Smooth muscle cell (in vitro differentiated cells): ENCODE measurements around the gene RFTN1. TPM values are rescaled to one million over a fixed set of nuclear protein-coding genes. Genes with fewer than 3 reads are reported as not detected.

Source experiments
- DNase-seq: peaks from one replicate; lab custom pipeline; 2025; ENCODE audit not compliant: unreplicated experiment; lab: John Stamatoyannopoulos, UW
- H2AFZ ChIP-seq: fragments of 200-600 bp; sonication (generic); 2 replicates; pipeline ENCODE4 v1.6.0; 2016; ENCODE audit warnings: antibody characterized with exemption, low read depth, mild to moderate bottlenecking
- H3F3A ChIP-seq: fragments of 200-600 bp; sonication (generic); 2 replicates; pipeline ENCODE4 v1.6.0; 2017; ENCODE audit warnings: antibody characterized with exemption, low read depth
- H3K27ac ChIP-seq: fragments of 200-600 bp; sonication (generic); 2 replicates; pipeline ENCODE4 v1.5.1; 2016; ENCODE audit warnings: low read depth, mild to moderate bottlenecking
- H3K27me3 ChIP-seq: fragments of 200-600 bp; sonication (generic); 2 replicates; pipeline ENCODE4 v1.6.1; 2016; ENCODE audit warnings: low read depth, mild to moderate bottlenecking
- H3K36me3 ChIP-seq: fragments of 200-600 bp; sonication (generic); 2 replicates; pipeline ENCODE4 v1.5.1; 2016; ENCODE audit warnings: low read depth
- H3K4me1 ChIP-seq: fragments of 200-600 bp; sonication (generic); 2 replicates; pipeline ENCODE4 v1.5.1; 2016; ENCODE audit warnings: low read depth
- H3K4me2 ChIP-seq: fragments of 200-600 bp; sonication (generic); 2 replicates; pipeline ENCODE4 v1.6.0; 2016; ENCODE audit warnings: mild to moderate bottlenecking
- H3K4me3 ChIP-seq: fragments of 200-600 bp; sonication (generic); 2 replicates; pipeline ENCODE4 v1.5.1; 2016; ENCODE audit warnings: mild to moderate bottlenecking
- H3K79me2 ChIP-seq: fragments of 200-600 bp; sonication (generic); 2 replicates; pipeline ENCODE4 v1.6.0; 2016; ENCODE audit warnings: low read depth, mild to moderate bottlenecking
- H3K9ac ChIP-seq: fragments of 200-600 bp; sonication (generic); 2 replicates; pipeline ENCODE4 v1.6.0; 2016; ENCODE audit warnings: low read depth
- H3K9me3 ChIP-seq: fragments of 200-600 bp; sonication (generic); replicated peaks from 2 replicates; pipeline ENCODE4 v1.5.1; 2016; ENCODE audit warnings: low read depth
- H4K20me1 ChIP-seq: fragments of 200-600 bp; sonication (generic); 2 replicates; pipeline ENCODE4 v1.6.0; 2016; ENCODE audit warnings: low read depth
- CTCF ChIP-seq: fragments of 200-600 bp; sonication (generic); IDR thresholded peaks from 2 replicates; pipeline ENCODE4 v1.5.1; 2017; ENCODE audit warnings: borderline replicate concordance, mild to moderate bottlenecking, antibody characterized with exemption; ENCODE audit not compliant: insufficient read depth, poor library complexity, severe bottlenecking
- WGBS: methylation state at CpG from one replicate; pipeline ENCODE4 v1.1.7; 2016; ENCODE audit warnings: low lambda C conversion rate; 5-methylcytosine and 5-hydroxymethylcytosine counted together
- polyA plus RNA-seq: library from polyadenylated mRNA; unstranded; fragments of >200 nt; fragmentation: Nextera tagmentation; extraction: Ambion mirVana; gene quantifications from 2 replicates; pipeline ENCODE4 v1.2.1, GENCODE V29; 2016
- total RNA-seq: library from RNA; depleted of rRNA; stranded (reverse); fragments of >200 nt; gene quantifications from 2 replicates; pipeline ENCODE4 v1.2.3, GENCODE V29; 2014

RFTN1 gene
- total and polyA plus RNA-seq, 2 experiments from 2014 or later: 21.7 to 35.6 TPM

DNA sequence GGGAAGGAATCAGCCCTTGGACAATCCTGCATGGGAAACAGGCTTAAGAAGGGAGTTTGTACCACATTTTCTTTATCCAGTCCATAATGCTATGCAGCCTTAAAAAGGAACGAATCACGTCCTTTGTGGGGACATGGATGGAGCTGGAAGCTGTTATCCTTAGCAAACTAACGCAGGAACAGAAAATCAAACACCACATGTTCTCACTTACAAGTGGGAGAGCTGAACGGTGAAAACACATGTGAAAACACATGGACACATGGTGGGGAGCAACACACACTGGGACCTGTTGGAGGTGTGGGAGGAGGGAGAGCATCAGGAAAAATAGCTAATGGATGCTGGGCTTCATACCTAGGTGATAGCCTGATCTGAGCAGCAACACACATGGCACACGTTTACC, 178.2 kb downstream of the RFTN1 start:
- Histone ChIP-seq H3K79me2 (no peaks in the 10 kb centered on the region), H3K27me3 (no peaks in the 10 kb centered on the region), H3K4me1 (peaks cover 7% of the 10 kb centered on the region), H3K36me3 (peaks cover 22% of the 10 kb centered on the region), H3K4me3 (no peak overlapping the region), H3F3A (no peaks in the 10 kb centered on the region), H3K9ac (no peak overlapping the region), H3K27ac (no peak overlapping the region), H4K20me1 (peaks cover 15% of the 10 kb centered on the region), H3K4me2 (no peak overlapping the region), H2AFZ (no peak overlapping the region), H3K9me3 (no peaks in the 10 kb centered on the region)
- DNase-seq: no peak
- no peak for TF ChIP-seq CTCF
- WGBS: 96% methylated on average over 5 of the region's 5 CpGs

GRCh38 chr3:16334909-16335308, 178.6 kb downstream of the RFTN1 start:
- no peak overlapping the region for H3K27ac ChIP-seq
- no peak overlapping the region for H3K9ac ChIP-seq

GRCh38 chr3:16332904-16333426, 180.5 kb downstream of the RFTN1 start:
- Histone ChIP-seq H3K36me3 (peaks cover 22% of the 10 kb centered on the region), H3K79me2 (no peaks in the 10 kb centered on the region), H2AFZ (no peak overlapping the region), H3K27ac (no peak overlapping the region), H3K4me2 (no peak overlapping the region), H3K4me1 (peaks cover 12% of the 10 kb centered on the region), H3K4me3 (no peak overlapping the region), H3K9me3 (no peaks in the 10 kb centered on the region), H3K9ac (no peak overlapping the region), H3F3A (no peaks in the 10 kb centered on the region), H3K27me3 (no peaks in the 10 kb centered on the region), H4K20me1 (peaks cover under 1% of the 10 kb centered on the region)
- no peak for TF ChIP-seq CTCF
- WGBS: 87% methylated on average over 1 of the region's 1 CpG
- no peak for DNase-seq

More at GRCh38 chr3:16334909-16335308, 178.6 kb downstream of the RFTN1 start:
- WGBS: 55% methylated on average over 4 of the region's 4 CpGs
- H3K27me3 ChIP-seq: no peaks in the 10 kb centered on the region
- H4K20me1 ChIP-seq: peaks cover 15% of the 10 kb centered on the region
- no peak for TF ChIP-seq CTCF
- no peaks in the 10 kb centered on the region for H3F3A ChIP-seq
- no peak overlapping the region for H3K4me3 ChIP-seq
- H3K4me2 ChIP-seq: no peak overlapping the region
- H3K4me1 ChIP-seq: peaks cover 12% of the 10 kb centered on the region
- no peaks in the 10 kb centered on the region for H3K79me2 ChIP-seq
- peaks cover 22% of the 10 kb centered on the region for H3K36me3 ChIP-seq
- no peak overlapping the region for H2AFZ ChIP-seq
- DNase-seq: no peak
- H3K9me3 ChIP-seq: no peaks in the 10 kb centered on the region

DNA sequence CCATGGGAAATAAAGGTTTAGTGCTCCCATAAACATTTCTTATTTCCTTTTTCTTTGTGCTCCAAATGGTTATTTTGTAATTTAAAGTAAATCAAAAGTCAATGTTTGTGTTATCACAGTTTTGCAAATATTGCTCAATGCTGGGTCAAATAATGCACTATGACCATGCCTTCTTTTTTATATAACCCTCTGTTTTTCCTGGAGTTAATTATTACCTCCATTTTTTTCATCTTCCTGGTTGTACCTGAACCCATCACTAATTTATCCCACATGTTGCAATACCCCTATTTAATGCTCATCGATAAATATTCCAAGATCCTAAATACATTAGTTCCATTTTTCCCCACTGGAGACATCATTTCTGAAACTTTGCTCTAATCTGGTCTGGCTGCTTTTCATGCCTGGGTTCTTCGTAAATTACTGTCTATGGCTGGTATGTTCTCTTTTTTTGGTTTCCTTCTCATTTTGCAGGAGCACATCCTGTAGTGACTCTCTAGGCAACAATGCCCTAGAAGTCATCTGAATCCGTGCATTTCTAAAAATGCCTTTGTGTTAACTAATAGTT, 182.1 kb downstream of the RFTN1 start:
- no peak for TF ChIP-seq CTCF
- H4K20me1 ChIP-seq: no peaks in the 10 kb centered on the region
- H3K27me3 ChIP-seq: no peaks in the 10 kb centered on the region
- H3K4me3 ChIP-seq: no peak overlapping the region
- H3K9me3 ChIP-seq: no peaks in the 10 kb centered on the region
- peaks cover 18% of the 10 kb centered on the region for H3K36me3 ChIP-seq
- H3K4me1 ChIP-seq: peaks cover 12% of the 10 kb centered on the region
- DNase-seq: no peak
- no peaks in the 10 kb centered on the region for H3K79me2 ChIP-seq
- no peak overlapping the region for H2AFZ ChIP-seq
- 97% methylated on average over 3 of the region's 3 CpGs for WGBS
- H3F3A ChIP-seq: no peaks in the 10 kb centered on the region
- no peak overlapping the region for H3K9ac ChIP-seq
- H3K27ac ChIP-seq: no peak overlapping the region
- H3K4me2 ChIP-seq: no peak overlapping the region
